Ecto neural progenitor cell (in vitro differentiated cells): Measurements from ENCODE around the gene FADS3.
A peak's percentile ranks its signal among the peaks of the same experiment; 100 is the strongest.

ENCODE experiments used
- DNase-seq: peaks from one replicate; pipeline ENCODE4 v3.0.0-alpha.2; 2018; ENCODE audit warnings: low spot score

The FADS3 gene

DNA sequence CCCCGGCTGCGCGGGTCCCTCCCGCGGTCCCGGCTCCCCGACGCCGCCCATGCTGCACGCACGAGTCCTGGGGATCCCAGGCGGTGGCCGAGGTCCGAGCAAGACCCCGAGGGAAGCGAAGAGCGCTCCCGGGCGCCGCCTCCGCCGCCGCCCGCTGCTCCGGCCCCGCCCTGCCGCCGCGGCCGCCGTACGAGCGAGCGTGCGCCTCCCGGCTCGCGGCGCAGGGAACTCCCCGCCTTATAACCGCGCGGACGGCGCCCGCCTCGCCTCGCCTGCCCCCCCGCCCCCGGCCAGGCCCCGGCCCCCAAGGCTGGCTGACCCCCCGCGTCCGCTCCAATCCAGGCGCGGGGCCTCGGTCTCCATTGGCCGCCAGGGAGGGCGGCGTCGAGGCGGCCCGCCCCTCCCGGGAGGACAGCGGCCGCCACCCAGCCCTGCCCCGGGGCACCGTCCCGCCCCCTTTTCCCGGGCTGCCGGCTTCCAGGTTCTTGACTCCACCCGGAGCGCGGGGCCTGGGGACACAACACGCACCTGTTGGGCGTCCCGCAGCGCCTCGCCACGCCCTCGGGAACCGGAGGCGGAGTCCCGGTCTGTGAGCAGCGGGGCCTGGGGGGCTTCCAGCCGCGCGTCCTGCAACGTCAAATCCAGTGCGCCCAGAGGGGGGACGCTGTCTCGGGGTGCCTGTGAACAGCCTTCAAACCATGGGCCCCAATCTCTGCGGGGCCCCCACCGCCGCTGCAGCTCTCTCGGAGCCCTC is at the start of gene FADS3:
TSS of gene FADS3 (minus strand) at position 215 of the 754 bp plus-strand sequence. CDS start at position 51, 164 bp downstream.
- peak; percentile 90 for DNase-seq

DNA sequence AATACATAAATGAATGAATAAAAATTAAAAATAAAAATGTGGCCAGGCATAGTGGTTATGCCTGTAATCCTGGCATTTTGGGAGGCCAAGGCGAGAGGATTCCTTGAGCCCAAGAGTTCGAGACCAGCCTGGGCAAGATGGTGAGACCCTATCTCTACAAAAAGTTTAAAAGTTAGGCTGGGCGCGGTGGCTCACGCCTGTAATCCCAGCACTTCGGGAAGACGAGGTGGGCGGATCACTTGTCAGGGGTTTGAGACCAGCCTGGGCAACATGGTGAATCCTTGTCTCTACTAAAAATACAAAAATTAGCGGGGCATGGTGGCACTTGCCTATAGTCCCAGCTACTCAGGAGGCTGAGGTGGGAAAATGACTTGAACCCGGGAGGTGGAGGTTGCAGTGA is 49.1 kb upstream of the FADS3 start:
- DNase-seq = no peak

- DNase-seq = no peak
Observed at GRCh38 chr11:61935861-61936260, 44.5 kb upstream of the FADS3 start.

- DNase-seq = no peak
Observed at GRCh38 chr11:61930933-61931332, 39.6 kb upstream of the FADS3 start.

DNA sequence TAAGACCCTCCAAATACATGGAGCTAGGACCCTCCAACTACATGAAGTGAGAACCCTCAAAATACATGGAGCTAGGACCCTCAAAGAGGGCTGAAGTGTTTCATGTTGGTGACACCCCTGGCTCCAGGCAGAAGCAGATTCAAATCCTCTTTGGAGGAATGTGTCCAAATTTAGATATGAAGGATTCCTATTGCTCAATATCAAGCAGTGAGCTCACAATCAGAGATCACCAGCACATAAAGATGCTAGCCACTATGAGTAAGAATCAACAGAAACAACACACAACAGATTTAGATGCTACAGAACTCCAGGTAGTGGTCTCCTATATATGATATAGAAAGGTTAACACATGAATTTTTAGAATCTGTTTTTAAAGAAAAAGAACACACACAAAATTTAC is 37.3 kb upstream of the FADS3 start:
- DNase-seq = no peak

DNA sequence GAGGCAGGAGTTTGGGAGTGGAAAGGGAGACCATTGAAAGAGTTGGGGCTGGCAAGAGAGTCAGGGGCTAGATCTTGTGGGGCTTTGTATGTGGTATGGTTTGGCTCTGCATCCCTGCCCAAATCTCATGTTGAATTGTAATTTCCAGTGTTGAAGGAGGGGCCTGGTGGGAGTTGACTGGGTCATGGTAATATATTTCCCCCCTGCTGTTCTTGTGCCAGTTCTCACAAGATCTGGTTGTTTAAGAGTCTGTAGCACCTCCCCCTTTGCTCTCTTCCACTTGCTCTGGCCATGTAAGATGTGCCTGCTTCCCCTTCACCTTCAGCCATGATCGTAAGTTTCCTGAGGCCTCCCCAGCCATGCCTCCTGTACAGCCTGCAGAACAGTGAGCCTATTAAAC is 36.2 kb upstream of the FADS3 start:
- DNase-seq = no peak

- DNase-seq = no peak
Observed at GRCh38 chr11:61926235-61926634, 34.9 kb upstream of the FADS3 start.

- no peak for DNase-seq
Observed at GRCh38 chr11:61925736-61926135, 34.4 kb upstream of the FADS3 start.

DNA sequence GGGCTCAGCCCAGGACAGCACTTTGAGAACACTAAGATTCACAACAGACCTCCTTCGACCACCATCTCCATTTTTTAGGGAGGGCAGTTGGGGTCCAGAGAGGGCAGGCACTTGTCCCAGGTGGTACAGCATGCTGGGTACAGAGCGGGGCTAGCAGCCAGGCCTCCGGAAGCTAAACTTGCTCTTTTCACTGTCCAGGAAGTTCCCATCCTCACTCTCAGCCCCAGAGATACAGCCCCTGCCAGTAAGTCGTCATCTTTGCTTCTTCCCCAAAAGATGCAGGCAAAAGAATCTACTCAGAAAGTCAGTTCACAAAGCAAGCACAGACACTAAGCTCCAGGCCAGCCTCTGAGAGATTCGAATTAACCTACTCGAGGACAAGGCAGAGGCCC is 32.7 kb upstream of the FADS3 start:
- no peak for DNase-seq

DNA sequence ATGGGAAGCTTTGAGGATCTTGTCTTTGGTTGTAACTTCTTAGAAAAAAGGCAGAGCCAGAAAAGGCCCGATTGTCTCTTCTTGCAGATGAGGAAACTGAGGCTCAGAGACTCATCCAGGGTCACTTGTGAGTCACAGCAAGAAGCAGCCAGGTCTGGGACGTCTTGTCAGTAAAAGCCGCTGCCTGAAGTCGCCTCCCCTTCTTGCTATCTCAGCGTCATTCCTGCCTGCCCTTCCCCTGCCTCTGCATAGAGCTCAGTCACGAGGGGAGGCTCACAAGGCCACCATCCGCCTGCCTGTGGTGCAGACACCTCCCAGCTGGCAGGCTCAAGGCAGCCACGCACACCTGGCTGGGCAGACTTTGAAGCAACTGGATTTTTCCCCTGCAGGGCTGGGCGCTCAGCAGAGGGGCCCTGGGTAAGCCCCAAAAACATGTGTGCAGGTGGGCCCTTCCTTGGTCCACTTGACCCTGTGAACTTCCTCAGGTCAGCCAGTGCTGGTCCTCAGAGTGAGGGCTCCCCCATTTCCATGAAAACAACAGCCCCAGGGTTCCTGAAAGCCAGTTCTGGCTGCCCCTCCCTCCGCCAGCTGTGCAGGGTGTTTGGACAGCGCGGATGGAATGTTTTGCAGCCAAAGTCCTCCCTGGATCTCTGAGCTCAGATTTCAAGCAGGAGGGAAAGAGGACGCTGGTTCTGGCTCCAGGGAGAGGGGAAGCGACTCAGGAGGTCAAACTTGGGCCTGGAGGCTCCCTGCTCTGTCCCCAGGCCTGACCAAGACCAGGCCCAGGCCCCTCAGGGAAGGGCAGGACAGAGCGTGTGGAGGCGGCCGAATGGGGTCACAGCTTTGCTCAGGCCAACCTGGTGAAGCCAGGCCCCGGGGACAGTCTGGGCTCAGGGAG is 32.1 kb upstream of the FADS3 start:
- peak; percentile 72 for DNase-seq

- no peak for DNase-seq
Observed at GRCh38 chr11:61922539-61922938, 31.2 kb upstream of the FADS3 start.

- DNase-seq = no peak
Observed at GRCh38 chr11:61921446-61921845, 30.1 kb upstream of the FADS3 start.

GRCh38 chr11:61919705-61920631 is 28.6 kb upstream of the FADS3 start:
- DNase-seq = peak; percentile 43

DNA sequence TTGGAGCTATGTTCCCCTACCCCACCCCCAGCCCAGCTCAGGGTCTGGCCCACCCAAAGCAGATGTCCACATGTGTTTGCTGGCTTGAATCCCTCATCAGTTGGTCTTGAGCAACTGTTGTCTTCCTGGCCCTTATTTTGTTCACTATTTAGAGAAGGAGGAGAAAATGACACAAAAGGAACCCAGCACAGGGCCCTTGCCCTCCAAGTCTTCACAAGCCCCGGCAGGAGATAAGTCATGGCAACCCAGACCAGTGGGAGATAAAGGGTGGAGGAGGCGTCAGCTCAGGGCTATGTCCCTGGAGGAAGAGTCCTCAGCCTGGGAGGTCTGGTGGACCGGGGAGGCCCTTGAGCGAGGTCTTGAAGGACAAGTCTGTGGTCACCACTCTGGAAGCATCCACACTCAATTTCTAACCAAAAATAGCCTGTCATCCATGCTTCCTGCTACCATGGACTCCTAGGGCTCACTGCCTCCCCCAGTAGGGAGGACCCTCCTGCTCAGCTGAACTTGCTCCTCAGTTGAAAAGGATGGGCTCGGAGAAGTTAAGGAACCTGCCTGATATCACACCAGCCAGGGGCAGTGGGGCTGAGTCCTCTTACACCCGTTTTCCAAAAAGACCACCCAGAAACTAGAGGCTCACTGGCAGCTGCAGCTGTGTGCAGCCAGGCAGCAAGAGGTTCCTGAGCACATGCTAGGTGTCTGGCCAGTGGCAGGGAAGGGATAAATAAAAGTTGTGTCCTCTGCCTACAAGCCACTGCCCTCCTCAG is 27.8 kb upstream of the FADS3 start:
- no peak for DNase-seq

DNA sequence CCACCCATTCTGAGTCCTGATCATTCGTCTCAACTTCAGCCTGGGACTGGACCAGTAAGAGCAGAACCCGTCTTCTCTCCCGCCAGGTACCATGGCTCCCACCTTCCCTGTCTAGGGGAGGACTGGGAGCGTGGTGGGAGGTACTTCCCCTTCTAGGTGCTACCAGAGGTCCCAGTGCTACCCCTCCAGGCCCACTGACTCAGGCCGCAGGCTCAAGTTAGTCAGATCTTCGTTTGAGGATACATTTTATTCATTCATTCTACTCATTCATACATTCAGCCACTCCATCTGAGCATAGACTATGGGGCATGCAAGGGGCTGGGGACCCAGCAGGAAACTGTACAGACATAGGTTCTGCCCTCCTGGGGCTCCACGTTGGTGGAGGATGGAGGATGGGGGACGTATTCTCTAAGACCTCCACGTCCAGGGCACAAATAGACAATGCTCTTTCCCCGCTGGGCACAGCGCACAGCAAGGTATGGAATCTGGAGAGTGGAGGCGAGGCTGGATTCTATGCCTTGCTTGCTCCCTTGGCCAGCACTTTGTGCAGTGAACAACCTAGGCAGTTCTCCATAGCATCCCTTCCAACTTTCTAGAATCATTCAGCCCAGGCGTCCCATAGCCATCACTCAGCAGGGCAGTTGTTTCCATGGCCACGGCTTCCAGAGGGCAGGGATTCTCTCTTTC is 27.0 kb upstream of the FADS3 start:
- DNase-seq = no peak

- DNase-seq = peak; percentile 82
Observed at GRCh38 chr11:61917334-61918109, 26.2 kb upstream of the FADS3 start, which contains the start of gene RAB3IL1. TSS of gene RAB3IL1 (minus strand) at chr11:61917566. CDS start at chr11:61917367, 199 bp downstream.

GRCh38 chr11:61916737-61917333 is 25.5 kb upstream of the FADS3 start:
- DNase-seq = peak; percentile 52

GRCh38 chr11:61914471-61915171 is 23.3 kb upstream of the FADS3 start:
- DNase-seq = no peak
